K562 (cell line): ENCODE results near the gene UBE2A.

ENCODE experiments used
- EP300 ChIP-seq: IDR thresholded peaks from 2 replicates; pipeline ENCODE4 v1.6.1; 2012; ENCODE audit warnings: low read length, improper control_type of control experiment
- KLF10 ChIP-seq: fragments of 250-450 bp; sonication (Bioruptor Pico); IDR thresholded peaks from 2 replicates; pipeline ENCODE4 v1.6.1; 2021; ENCODE audit warnings: matching md5 sums
- SREBF1 ChIP-seq: fragments of 150-350 bp; IDR thresholded peaks from 2 replicates; pipeline ENCODE4 v1.6.1; 2014; ENCODE audit warnings: antibody characterized with exemption, low read depth, low read length, borderline replicate concordance
- TCF7 ChIP-seq: sonication (generic); IDR thresholded peaks from 2 replicates; pipeline ENCODE4 v1.6.1; 2016; ENCODE audit warnings: antibody characterized with exemption, borderline replicate concordance
- ZNF224 ChIP-seq: sonication (generic); formaldehyde crosslinking; IDR thresholded peaks from 2 replicates; pipeline ENCODE4 v1.8.0; 2022; ENCODE audit warnings: mild to moderate bottlenecking, missing genetic modification reagents
- ZNF431 ChIP-seq: sonication (generic); formaldehyde crosslinking; IDR thresholded peaks from 2 replicates; pipeline ENCODE4 v1.8.0; 2022; ENCODE audit warnings: mild to moderate bottlenecking, missing genetic modification reagents
- ZNF707 ChIP-seq: fragments of 250-450 bp; sonication (Bioruptor Pico); conservative IDR thresholded peaks from 2 replicates; pipeline ENCODE4 v1.8.0; 2022; ENCODE audit warnings: inconsistent platforms, mild to moderate bottlenecking, moderate library complexity
- TF ChIP-seq, protein P1 (sequence below): sonication (generic); formaldehyde crosslinking; IDR thresholded peaks from 2 replicates; pipeline ENCODE4 v1.5.0; 2020; ENCODE audit warnings: missing genetic modification reagents

DNA sequence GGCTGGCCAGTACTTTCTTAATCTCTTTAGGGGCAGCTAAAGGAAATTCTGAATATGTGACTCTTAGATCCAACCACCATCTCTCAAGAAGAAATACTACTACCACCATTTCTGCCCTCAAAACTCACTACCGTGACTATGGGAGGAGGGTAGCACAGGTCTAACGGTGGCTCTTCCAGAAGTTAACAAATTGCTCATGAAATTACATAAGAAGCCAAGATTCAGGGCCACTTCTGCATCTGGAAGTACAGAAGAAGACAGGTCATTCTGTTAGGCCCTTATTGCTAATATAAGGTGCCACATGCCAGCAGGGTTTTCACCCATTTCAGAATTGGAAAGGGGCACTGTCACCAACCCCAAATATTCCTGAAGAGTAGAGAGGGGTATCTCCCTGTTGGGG is 51.5 kb downstream of the UBE2A start:
- TF ChIP-seq, protein P1, sequence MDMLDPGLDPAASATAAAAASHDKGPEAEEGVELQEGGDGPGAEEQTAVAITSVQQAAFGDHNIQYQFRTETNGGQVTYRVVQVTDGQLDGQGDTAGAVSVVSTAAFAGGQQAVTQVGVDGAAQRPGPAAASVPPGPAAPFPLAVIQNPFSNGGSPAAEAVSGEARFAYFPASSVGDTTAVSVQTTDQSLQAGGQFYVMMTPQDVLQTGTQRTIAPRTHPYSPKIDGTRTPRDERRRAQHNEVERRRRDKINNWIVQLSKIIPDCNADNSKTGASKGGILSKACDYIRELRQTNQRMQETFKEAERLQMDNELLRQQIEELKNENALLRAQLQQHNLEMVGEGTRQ, result no peak
- TF ChIP-seq EP300 (no peak), ZNF431 (CRISPR knock-in tag) (no peak), KLF10 (CRISPR knock-in tag) (no peak), TCF7 (no peak), ZNF224 (CRISPR knock-in tag) (no peak), SREBF1 (no peak), ZNF707 (CRISPR knock-in tag) (no peak)
